IgD-negative memory B cell (primary cell): ENCODE results near the gene ELMOD1. TPM values are rescaled to one million over a fixed set of nuclear protein-coding genes. Genes with fewer than 3 reads are reported as not detected.

ENCODE experiments used
- H3K27ac Mint-ChIP-seq, 3 donors: one replicate each; pipeline ENCODE4 v1.8.0; 2020 to 2022; ENCODE audit warnings: mild to moderate bottlenecking in 3 of 3, mixed read lengths in 3 of 3, moderate library complexity in 1 of 3
- H3K27me3 Mint-ChIP-seq: one replicate; pipeline ENCODE4 v1.8.0; 2021; ENCODE audit warnings: mixed read lengths
- H3K36me3 Mint-ChIP-seq: one replicate; pipeline ENCODE4 v1.8.0; 2020; ENCODE audit warnings: mild to moderate bottlenecking, mixed read lengths
- H3K4me1 Mint-ChIP-seq, 3 donors: one replicate each; pipeline ENCODE4 v1.8.0; 2020 to 2022; ENCODE audit warnings: mixed read lengths in 3 of 3, mild to moderate bottlenecking in 1 of 3
- H3K4me3 Mint-ChIP-seq, 4 donors: one replicate each; pipeline ENCODE4 v1.8.0; 2020 to 2022; ENCODE audit warnings: mild to moderate bottlenecking in 4 of 4, mixed read lengths in 4 of 4, moderate library complexity in 3 of 4
- H3K9me3 Mint-ChIP-seq, 3 donors: one replicate each; pipeline ENCODE4 v1.8.0; 2020 to 2021; ENCODE audit warnings: mixed read lengths in 3 of 3, mild to moderate bottlenecking in 1 of 3
- polyA plus RNA-seq: library from polyadenylated mRNA; unstranded; fragments of 300-500 nt; fragmentation: Illumina TruSeq; gene quantifications from one replicate; pipeline ENCODE4 v1.2.3, GENCODE V29; 2021

ELMOD1 gene
- polyA plus RNA-seq, 1 donor from 2014 or later, result not detected

GRCh38 chr11:107605061-107606006 lies 14.4 kb downstream of the ELMOD1 start:
- no peaks in the 10 kb centered on the region for H3K4me1 Mint-ChIP-seq
- no peaks in the 10 kb centered on the region for H3K36me3 Mint-ChIP-seq
- H3K9me3 Mint-ChIP-seq, result peaks cover 0 to 2% (median 0%) of the 10 kb centered on the region in 3 donors
- H3K27me3 Mint-ChIP-seq, result peaks cover 39% of the 10 kb centered on the region
- H3K27ac Mint-ChIP-seq, result no peak overlapping the region
- H3K4me3 Mint-ChIP-seq, result no peak overlapping the region

GRCh38 chr11:107606141-107606540 lies 15.2 kb downstream of the ELMOD1 start:
- H3K4me1 Mint-ChIP-seq, result peaks cover 0 to 2% (median 0%) of the 10 kb centered on the region in 3 donors
- peaks cover 37% of the 10 kb centered on the region for H3K27me3 Mint-ChIP-seq
- peaks cover 0 to 7% (median 0%) of the 10 kb centered on the region in 3 donors for H3K9me3 Mint-ChIP-seq
- H3K27ac Mint-ChIP-seq, result no peak overlapping the region
- no peaks in the 10 kb centered on the region for H3K36me3 Mint-ChIP-seq
- H3K4me3 Mint-ChIP-seq, result no peak overlapping the region

- Mint-ChIP-seq H3K27me3 (peaks cover 29% of the 10 kb centered on the region), H3K36me3 (no peaks in the 10 kb centered on the region), H3K27ac (no peak overlapping the region), H3K4me1 (peaks cover 0 to 2% (median 0%) of the 10 kb centered on the region in 3 donors), H3K4me3 (no peak overlapping the region), H3K9me3 (peaks cover 0 to 7% (median 0%) of the 10 kb centered on the region in 3 donors)
These were observed 17.9 kb downstream of the ELMOD1 start for GRCh38 chr11:107608809-107609208.

GRCh38 chr11:107609400-107610218 lies 18.7 kb downstream of the ELMOD1 start:
- Mint-ChIP-seq H3K4me1 (peaks cover 0 to 2% (median 0%) of the 10 kb centered on the region in 3 donors), H3K27ac (no peak overlapping the region), H3K27me3 (peaks cover 27% of the 10 kb centered on the region), H3K9me3 (peaks cover 0 to 7% (median 0%) of the 10 kb centered on the region in 3 donors), H3K4me3 (no peak overlapping the region), H3K36me3 (no peaks in the 10 kb centered on the region)

GRCh38 chr11:107612445-107612844 lies 21.5 kb downstream of the ELMOD1 start:
- H3K4me1 Mint-ChIP-seq, result peaks cover 0 to 2% (median 0%) of the 10 kb centered on the region in 3 donors
- no peaks in the 10 kb centered on the region for H3K36me3 Mint-ChIP-seq
- no peak overlapping the region for H3K4me3 Mint-ChIP-seq
- no peak overlapping the region for H3K27ac Mint-ChIP-seq
- peaks cover 15% of the 10 kb centered on the region for H3K27me3 Mint-ChIP-seq
- peaks cover 0 to 7% (median 0%) of the 10 kb centered on the region in 3 donors for H3K9me3 Mint-ChIP-seq

GRCh38 chr11:107619926-107620325 lies 29.0 kb downstream of the ELMOD1 start:
- Mint-ChIP-seq H3K27ac (no peak overlapping the region), H3K27me3 (peaks cover 16% of the 10 kb centered on the region), H3K4me3 (no peak overlapping the region), H3K9me3 (peaks cover 0 to 1% (median 0%) of the 10 kb centered on the region in 3 donors), H3K36me3 (peaks cover 2% of the 10 kb centered on the region), H3K4me1 (no peaks in the 10 kb centered on the region)

GRCh38 chr11:107621081-107621480 lies 30.1 kb downstream of the ELMOD1 start:
- H3K27me3 Mint-ChIP-seq, result peaks cover 25% of the 10 kb centered on the region
- H3K4me1 Mint-ChIP-seq, result no peaks in the 10 kb centered on the region
- no peak overlapping the region for H3K4me3 Mint-ChIP-seq
- peaks cover 2% of the 10 kb centered on the region for H3K36me3 Mint-ChIP-seq
- no peak overlapping the region for H3K27ac Mint-ChIP-seq
- peaks cover 0 to 1% (median 0%) of the 10 kb centered on the region in 3 donors for H3K9me3 Mint-ChIP-seq

GRCh38 chr11:107623183-107623582 lies 32.2 kb downstream of the ELMOD1 start:
- H3K36me3 Mint-ChIP-seq, result peaks cover 2% of the 10 kb centered on the region
- H3K9me3 Mint-ChIP-seq, result peaks cover 0 to 1% (median 0%) of the 10 kb centered on the region in 3 donors
- H3K27ac Mint-ChIP-seq, result no peak overlapping the region
- H3K4me3 Mint-ChIP-seq, result no peak overlapping the region
- no peaks in the 10 kb centered on the region for H3K4me1 Mint-ChIP-seq
- peaks cover 25% of the 10 kb centered on the region for H3K27me3 Mint-ChIP-seq

- Mint-ChIP-seq H3K9me3 (no peaks in the 10 kb centered on the region), H3K4me1 (no peaks in the 10 kb centered on the region), H3K4me3 (no peak overlapping the region), H3K27ac (no peak overlapping the region), H3K36me3 (peaks cover 2% of the 10 kb centered on the region), H3K27me3 (peaks cover 29% of the 10 kb centered on the region)
These were observed 34.2 kb downstream of the ELMOD1 start for GRCh38 chr11:107624983-107625684.

GRCh38 chr11:107625685-107625989 lies 34.7 kb downstream of the ELMOD1 start:
- H3K27ac Mint-ChIP-seq, result no peak overlapping the region
- H3K4me3 Mint-ChIP-seq, result no peak overlapping the region
- H3K9me3 Mint-ChIP-seq, result no peaks in the 10 kb centered on the region
- peaks cover 25% of the 10 kb centered on the region for H3K27me3 Mint-ChIP-seq
- peaks cover 2% of the 10 kb centered on the region for H3K36me3 Mint-ChIP-seq
- H3K4me1 Mint-ChIP-seq, result no peaks in the 10 kb centered on the region

GRCh38 chr11:107631043-107631442 lies 40.1 kb downstream of the ELMOD1 start:
- Mint-ChIP-seq H3K4me3 (no peak overlapping the region), H3K36me3 (no peaks in the 10 kb centered on the region), H3K27ac (no peak overlapping the region), H3K27me3 (peaks cover 12% of the 10 kb centered on the region), H3K9me3 (no peaks in the 10 kb centered on the region), H3K4me1 (no peaks in the 10 kb centered on the region)

GRCh38 chr11:107631931-107632330 lies 41.0 kb downstream of the ELMOD1 start:
- Mint-ChIP-seq H3K4me3 (no peak overlapping the region), H3K27ac (no peak overlapping the region), H3K4me1 (no peaks in the 10 kb centered on the region), H3K27me3 (peaks cover 14% of the 10 kb centered on the region), H3K9me3 (no peaks in the 10 kb centered on the region), H3K36me3 (no peaks in the 10 kb centered on the region)

- H3K4me3 Mint-ChIP-seq, result no peak overlapping the region
- H3K27me3 Mint-ChIP-seq, result peaks cover 13% of the 10 kb centered on the region
- H3K4me1 Mint-ChIP-seq, result no peaks in the 10 kb centered on the region
- H3K9me3 Mint-ChIP-seq, result no peaks in the 10 kb centered on the region
- no peaks in the 10 kb centered on the region for H3K36me3 Mint-ChIP-seq
- H3K27ac Mint-ChIP-seq, result no peak overlapping the region
These were observed 55.8 kb downstream of the ELMOD1 start for GRCh38 chr11:107646783-107647182.

GRCh38 chr11:107648242-107648641 lies 57.3 kb downstream of the ELMOD1 start:
- Mint-ChIP-seq H3K27ac (no peak overlapping the region), H3K27me3 (peaks cover 13% of the 10 kb centered on the region), H3K4me3 (no peak overlapping the region), H3K9me3 (no peaks in the 10 kb centered on the region), H3K4me1 (no peaks in the 10 kb centered on the region), H3K36me3 (no peaks in the 10 kb centered on the region)

- peaks cover 0 to 5% (median 2%) of the 10 kb centered on the region in 3 donors for H3K4me1 Mint-ChIP-seq
- no peaks in the 10 kb centered on the region for H3K36me3 Mint-ChIP-seq
- no peak overlapping the region for H3K4me3 Mint-ChIP-seq
- H3K9me3 Mint-ChIP-seq, result no peaks in the 10 kb centered on the region
- H3K27me3 Mint-ChIP-seq, result peaks cover 15% of the 10 kb centered on the region
- H3K27ac Mint-ChIP-seq, result no peak overlapping the region
These were observed 60.7 kb downstream of the ELMOD1 start for GRCh38 chr11:107651672-107652071.
